Measurements from ENCODE around the gene PTPRG.

PTPRG gene

DNA sequence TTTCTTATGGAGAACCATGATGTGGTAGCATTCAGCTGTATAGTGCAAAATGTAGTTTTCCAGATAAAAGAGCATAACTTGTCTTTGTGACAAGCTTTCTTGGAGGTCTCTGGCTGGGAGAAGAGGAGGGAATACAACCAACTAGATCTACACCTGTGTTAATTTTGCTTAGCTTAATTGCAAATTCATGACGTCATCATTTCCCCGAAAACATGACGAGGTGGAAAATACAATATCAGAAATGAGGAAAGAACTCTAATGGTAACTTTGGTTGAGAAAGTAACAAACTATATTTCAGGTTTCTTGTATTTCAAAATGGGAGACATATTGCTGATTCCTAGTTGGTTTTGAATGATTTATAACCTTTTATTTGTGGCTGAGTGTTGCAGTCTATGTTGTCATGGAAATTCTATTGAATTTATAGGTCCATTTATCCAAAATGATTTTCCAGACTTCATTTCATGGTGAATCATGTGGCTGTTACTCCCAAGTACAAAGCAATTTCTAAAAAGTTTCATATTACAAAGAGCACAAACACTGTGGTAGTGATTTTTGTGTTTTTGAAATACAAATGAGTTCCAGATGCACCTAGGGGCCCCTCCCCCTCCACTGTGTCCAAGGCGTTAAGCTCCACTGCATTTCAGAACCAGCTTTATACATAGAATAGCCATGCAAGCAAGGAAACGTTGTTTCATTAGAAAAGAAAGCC is 504.8 kb downstream of the PTPRG start:
- TF ChIP-seq, protein P1, sequence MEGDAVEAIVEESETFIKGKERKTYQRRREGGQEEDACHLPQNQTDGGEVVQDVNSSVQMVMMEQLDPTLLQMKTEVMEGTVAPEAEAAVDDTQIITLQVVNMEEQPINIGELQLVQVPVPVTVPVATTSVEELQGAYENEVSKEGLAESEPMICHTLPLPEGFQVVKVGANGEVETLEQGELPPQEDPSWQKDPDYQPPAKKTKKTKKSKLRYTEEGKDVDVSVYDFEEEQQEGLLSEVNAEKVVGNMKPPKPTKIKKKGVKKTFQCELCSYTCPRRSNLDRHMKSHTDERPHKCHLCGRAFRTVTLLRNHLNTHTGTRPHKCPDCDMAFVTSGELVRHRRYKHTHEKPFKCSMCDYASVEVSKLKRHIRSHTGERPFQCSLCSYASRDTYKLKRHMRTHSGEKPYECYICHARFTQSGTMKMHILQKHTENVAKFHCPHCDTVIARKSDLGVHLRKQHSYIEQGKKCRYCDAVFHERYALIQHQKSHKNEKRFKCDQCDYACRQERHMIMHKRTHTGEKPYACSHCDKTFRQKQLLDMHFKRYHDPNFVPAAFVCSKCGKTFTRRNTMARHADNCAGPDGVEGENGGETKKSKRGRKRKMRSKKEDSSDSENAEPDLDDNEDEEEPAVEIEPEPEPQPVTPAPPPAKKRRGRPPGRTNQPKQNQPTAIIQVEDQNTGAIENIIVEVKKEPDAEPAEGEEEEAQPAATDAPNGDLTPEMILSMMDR (IDR thresholded peaks at IDR 0.05) = no peak
- H3K9ac ChIP-seq = no peak overlapping the region
- H3K9me3 ChIP-seq (ENCODE audit: control insufficient read depth, low read length) = no peaks in the 10 kb centered on the region

DNA sequence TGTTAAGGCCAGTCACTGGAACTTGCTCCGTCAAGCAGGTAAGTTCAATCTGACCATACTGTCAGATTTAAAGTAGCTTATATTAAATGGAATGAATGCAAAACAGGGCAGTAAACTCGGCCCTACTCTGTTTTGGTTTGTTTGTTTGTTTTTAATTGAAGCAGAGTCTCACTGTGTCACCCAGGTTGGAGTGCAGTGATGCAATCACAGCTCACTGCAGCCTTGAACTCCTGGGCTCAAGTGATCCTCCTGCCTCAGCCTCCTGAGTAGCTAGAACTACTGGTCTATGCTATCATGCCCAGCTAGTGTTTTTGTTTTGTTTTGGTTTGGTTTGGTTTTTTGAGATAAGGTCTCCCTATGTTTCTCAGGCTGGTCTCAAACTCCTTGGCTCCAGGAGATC is 507.0 kb downstream of the PTPRG start:
- peaks cover 22% of the 10 kb centered on the region for H3K79me2 ChIP-seq

More for the DNA sequence above, 504.8 kb downstream of the PTPRG start:
- Histone ChIP-seq H3K27me3 (ENCODE audit: control insufficient read depth, insufficient read depth, low read length) (no peaks in the 10 kb centered on the region), H2AFZ (no peak overlapping the region), H3K27ac (no peak overlapping the region), H3K36me3 (ENCODE audit: control insufficient read depth, insufficient read depth, low read length) (no peaks in the 10 kb centered on the region), H3K4me1 (peaks cover 5% of the 10 kb centered on the region), H3K4me3 (ENCODE audit: low read depth, low read length) (no peak overlapping the region), H3K4me2 (ENCODE audit: low read length) (no peak overlapping the region), H3K79me2 (peaks cover 30% of the 10 kb centered on the region)

DNA sequence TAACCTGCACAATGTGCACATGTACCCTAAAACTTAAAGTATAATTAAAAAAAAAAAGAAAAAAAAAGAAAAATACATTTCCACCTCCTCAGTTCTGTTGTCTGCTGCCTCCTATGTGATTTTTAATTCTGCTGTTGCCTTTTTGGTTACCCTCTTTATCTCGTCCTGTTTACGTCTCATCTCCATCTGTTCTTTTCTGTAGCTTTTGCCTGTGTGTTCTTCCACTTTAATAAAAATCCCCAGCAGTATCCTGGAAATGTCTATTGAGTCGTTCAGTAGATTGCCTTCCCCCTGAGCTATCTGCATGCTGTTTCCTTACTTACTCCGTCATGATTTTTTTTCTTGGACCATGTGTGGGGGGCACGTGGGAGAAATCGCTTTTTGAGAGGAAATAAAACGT is 509.5 kb downstream of the PTPRG start:
- no peak overlapping the region for H3K4me2 ChIP-seq (ENCODE audit: low read length)
- no peak overlapping the region for H3K27ac ChIP-seq
- no peak overlapping the region for H3K4me3 ChIP-seq (ENCODE audit: low read depth, low read length)
- no peaks in the 10 kb centered on the region for H3K36me3 ChIP-seq (ENCODE audit: control insufficient read depth, insufficient read depth, low read length)
- no peaks in the 10 kb centered on the region for H3K9me3 ChIP-seq (ENCODE audit: control insufficient read depth, low read length)
- peaks cover 11% of the 10 kb centered on the region for H3K79me2 ChIP-seq
- H3K4me1 ChIP-seq = peaks cover 10% of the 10 kb centered on the region
- H2AFZ ChIP-seq = no peak overlapping the region
- H3K27me3 ChIP-seq (ENCODE audit: control insufficient read depth, insufficient read depth, low read length) = no peaks in the 10 kb centered on the region
- no peak overlapping the region for H3K9ac ChIP-seq
- TF ChIP-seq, protein P1 (IDR thresholded peaks at IDR 0.05) = no peak

More for the DNA sequence above, 507.0 kb downstream of the PTPRG start:
- Histone ChIP-seq H3K36me3 (ENCODE audit: control insufficient read depth, insufficient read depth, low read length) (no peaks in the 10 kb centered on the region), H2AFZ (no peak overlapping the region), H3K4me2 (ENCODE audit: low read length) (no peak overlapping the region), H3K4me3 (ENCODE audit: low read depth, low read length) (no peak overlapping the region), H3K27me3 (ENCODE audit: control insufficient read depth, insufficient read depth, low read length) (no peaks in the 10 kb centered on the region), H3K9ac (no peak overlapping the region), H3K4me1 (peaks cover 10% of the 10 kb centered on the region), H3K27ac (no peak overlapping the region), H3K9me3 (ENCODE audit: control insufficient read depth, low read length) (no peaks in the 10 kb centered on the region)
- TF ChIP-seq, protein P1 (IDR thresholded peaks at IDR 0.05) = no peak

DNA sequence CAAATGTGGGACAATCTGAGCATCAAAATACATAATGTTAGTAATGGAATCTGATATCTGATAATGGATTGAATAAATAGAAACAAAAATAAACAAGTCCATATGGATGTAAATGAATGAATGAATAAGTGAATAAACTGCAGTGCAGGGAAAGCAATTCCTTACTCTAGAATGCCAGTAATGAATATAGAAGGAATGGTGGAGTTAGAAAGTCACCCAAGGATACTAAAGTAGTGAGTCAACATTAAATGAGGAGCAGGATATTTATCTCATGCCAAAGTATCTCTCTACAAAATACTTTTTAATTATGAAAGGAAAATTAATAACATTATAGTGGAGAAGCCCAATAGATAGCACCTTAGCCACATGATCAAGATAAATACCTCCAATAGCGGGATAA is 511.7 kb downstream of the PTPRG start:
- no peaks in the 10 kb centered on the region for H3K27me3 ChIP-seq (ENCODE audit: control insufficient read depth, insufficient read depth, low read length)
- peaks cover 9% of the 10 kb centered on the region for H3K79me2 ChIP-seq
- H3K4me1 ChIP-seq = peaks cover 5% of the 10 kb centered on the region
- H3K36me3 ChIP-seq (ENCODE audit: control insufficient read depth, insufficient read depth, low read length) = no peaks in the 10 kb centered on the region
- no peaks in the 10 kb centered on the region for H3K9me3 ChIP-seq (ENCODE audit: control insufficient read depth, low read length)
- H3K4me3 ChIP-seq (ENCODE audit: low read depth, low read length) = no peak overlapping the region
- no peak overlapping the region for H3K27ac ChIP-seq
- TF ChIP-seq, protein P1 (IDR thresholded peaks at IDR 0.05) = no peak
- no peak overlapping the region for H3K4me2 ChIP-seq (ENCODE audit: low read length)
- no peak overlapping the region for H3K9ac ChIP-seq
- H2AFZ ChIP-seq = no peak overlapping the region

DNA sequence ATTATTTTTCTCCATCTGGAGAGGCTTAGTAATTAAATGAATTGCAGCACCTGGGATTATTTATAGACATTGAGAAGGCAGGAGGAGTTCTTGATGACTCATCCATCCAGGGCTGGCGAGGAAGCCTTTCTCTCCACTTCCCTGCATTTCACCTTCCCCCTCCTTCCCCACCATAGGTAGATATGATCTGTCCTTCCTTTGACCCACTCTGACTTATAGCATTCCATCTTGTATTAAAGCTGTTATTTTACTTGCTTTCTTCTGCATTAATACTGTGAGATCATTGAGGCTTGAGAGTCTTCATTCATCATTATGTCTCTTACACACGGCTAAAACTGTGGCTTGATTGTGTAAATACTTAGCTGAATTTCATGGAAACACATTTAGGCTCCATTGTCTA is 523.2 kb downstream of the PTPRG start:
- Histone ChIP-seq H3K27ac (no peak overlapping the region), H3K79me2 (peaks cover 5% of the 10 kb centered on the region), H3K27me3 (ENCODE audit: control insufficient read depth, insufficient read depth, low read length) (no peaks in the 10 kb centered on the region), H3K36me3 (ENCODE audit: control insufficient read depth, insufficient read depth, low read length) (no peaks in the 10 kb centered on the region), H3K4me3 (ENCODE audit: low read depth, low read length) (no peak overlapping the region), H3K9me3 (ENCODE audit: control insufficient read depth, low read length) (no peaks in the 10 kb centered on the region), H2AFZ (no peak overlapping the region), H3K9ac (no peak overlapping the region), H3K4me1 (peaks cover 16% of the 10 kb centered on the region), H3K4me2 (ENCODE audit: low read length) (no peak overlapping the region)
- TF ChIP-seq, protein P1 (IDR thresholded peaks at IDR 0.05) = no peak

Data from parathyroid adenoma (tissue), 2 donors.